Activated CD4-positive, alpha-beta T cell treated with anti-CD3 and anti-CD28 coated beads, Interleukin-2, amount 50 U/mL, for 4 hours (primary cell): ENCODE data around the gene HIC2.
"Not testable (repeated sequence)": the region's sequence is repeated elsewhere in the genome, so short reads cannot be mapped to it uniquely, and the experiment has no call there.

Experiments
- DNase-seq, 2 experiments: peaks; one replicate each; pipeline ENCODE4 v3.0.0-alpha.2; 2020

Gene HIC2

DNA sequence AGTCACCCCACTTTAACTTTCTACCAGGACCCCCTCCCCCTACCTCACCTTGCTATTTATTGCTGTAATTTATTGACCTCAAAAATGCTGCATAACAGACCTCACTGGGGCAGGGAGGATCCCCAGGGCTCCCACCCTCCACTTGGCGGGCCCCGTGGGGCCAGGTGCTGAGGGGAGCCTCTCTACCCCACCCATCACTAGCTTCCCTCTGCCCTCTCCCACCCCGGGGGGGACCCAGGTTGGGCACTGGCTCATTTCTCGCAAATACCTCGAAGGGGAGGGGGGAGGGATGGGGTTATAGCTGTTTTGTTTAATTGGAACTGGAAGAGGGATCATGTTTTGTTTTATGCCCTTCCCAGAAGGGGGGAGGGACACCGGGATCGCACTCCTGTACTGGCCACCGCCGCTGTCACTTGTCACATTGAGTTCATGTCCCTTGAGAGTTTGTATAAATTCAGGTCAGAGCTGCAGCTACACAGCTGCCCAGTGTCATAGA is 33.7 kb downstream of the HIC2 start:
- no peak for DNase-seq

DNA sequence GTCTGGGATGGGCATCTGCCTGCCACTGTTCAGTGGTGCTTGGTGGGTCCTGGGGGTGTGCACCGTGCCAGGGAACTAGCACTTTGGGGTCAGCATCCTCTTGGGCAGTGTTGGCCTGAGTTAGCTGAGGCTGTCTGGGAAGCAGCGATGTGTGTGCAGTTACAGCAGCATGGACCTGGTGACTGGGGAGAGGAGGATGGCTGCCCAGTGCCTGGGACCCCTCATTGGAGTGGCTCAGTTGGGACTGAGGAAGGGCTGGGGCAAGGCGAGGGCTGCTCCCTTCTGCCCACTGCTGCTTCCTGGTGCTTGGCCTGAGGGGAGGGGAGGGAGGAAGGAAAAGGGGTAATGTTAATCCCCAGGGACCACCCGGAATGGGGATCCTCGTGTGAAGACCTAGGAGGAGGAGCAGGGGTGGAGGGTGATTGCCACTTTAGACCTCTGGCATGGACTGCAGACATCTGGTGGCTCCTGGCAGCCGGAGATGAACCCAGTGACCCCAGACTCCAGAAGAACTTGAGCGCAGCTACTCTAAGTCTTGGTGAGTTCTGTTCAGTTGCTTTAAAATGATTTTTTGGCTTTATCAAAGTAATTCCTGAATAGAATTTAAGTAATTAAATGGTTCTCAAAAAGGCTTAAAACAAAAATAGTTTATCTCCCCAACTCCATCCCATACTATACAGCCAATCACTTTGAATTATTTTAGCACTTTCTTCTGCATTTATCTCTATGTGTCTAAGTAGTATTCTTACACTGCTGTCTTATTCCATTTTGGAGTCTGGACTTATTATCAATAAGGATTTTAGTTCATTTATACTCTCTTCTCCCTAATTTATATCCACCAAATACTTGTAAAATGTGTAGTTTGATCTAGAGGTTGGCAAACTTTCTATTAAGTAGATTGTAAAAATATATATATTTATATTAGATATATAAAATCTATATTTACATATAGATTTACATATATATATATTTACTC is 34.7 kb downstream of the HIC2 start:
- DNase-seq = no peak

DNA sequence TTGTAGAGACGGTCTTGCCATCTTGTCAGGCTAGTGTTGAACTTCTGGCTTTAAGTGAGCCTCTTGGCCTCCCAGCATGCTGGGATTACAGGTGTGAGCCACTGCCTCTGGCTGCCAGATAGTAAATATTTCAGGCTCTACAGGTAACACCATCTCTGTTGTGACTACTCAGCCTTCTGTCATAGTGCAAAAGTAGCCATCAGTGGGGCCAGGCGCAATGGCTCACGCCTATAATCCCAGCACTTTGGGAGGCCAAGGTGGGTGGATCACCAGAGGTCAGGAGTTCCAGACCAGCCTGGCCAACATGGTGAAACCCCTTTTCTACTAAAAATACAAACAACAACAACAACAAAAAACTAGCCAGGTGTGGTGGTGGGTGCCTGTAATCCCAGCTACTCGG is 35.5 kb downstream of the HIC2 start:
- not testable (repeated sequence) for DNase-seq

DNA sequence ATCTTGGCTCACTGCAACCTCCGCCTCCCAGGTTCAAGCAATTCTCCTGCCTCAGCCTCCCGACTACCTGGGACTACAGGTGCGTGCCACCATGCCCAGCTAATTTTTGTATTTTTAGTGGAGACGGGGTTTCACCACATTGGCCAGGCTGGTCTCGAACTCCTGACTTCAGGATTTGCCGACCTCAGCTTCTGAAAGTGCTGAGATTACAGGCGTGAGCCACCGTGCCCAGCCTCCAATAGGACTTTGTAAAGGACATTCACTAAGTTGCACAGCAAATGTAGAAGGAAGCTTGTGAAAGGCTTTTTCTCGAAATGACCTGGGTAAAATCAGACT is 37.8 kb downstream of the HIC2 start:
- not testable (repeated sequence) for DNase-seq

DNA sequence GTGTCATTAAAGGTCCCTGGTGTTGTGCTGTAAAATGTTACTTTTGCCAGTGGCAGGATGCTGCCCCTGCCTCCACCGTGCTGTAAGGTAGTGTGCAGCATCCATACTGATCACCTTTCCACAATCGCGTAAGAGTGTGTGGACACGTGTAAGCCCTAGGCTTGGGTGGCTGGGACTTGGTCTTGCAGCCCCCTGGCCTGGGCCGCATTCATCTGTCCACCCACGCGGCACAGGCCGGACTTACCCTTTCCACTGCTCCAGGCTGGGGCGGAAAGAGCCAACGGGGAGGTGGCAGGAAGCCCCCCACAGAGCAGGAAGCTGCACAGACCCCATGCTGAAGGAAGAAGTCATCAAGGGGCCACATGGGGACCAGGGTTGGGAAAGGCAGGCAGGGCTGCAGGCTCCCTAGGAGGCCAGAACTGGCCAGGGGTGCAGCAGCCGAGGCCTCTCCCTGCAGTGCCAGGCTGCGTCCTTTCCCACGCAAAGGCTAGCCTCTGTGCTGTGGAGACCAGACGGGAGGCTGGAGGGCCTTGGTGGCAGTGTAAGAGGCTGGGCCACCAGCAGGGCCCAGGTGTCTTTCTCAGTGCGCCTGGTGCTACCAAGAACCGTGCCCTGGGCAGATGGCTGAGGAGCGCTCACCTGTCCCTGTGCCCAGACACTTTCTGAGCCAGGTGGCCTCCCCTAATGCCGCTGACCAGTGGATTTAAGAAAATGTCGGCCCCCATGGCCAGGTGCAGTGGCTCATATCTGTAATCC is 38.3 kb downstream of the HIC2 start:
- DNase-seq = no peak

DNA sequence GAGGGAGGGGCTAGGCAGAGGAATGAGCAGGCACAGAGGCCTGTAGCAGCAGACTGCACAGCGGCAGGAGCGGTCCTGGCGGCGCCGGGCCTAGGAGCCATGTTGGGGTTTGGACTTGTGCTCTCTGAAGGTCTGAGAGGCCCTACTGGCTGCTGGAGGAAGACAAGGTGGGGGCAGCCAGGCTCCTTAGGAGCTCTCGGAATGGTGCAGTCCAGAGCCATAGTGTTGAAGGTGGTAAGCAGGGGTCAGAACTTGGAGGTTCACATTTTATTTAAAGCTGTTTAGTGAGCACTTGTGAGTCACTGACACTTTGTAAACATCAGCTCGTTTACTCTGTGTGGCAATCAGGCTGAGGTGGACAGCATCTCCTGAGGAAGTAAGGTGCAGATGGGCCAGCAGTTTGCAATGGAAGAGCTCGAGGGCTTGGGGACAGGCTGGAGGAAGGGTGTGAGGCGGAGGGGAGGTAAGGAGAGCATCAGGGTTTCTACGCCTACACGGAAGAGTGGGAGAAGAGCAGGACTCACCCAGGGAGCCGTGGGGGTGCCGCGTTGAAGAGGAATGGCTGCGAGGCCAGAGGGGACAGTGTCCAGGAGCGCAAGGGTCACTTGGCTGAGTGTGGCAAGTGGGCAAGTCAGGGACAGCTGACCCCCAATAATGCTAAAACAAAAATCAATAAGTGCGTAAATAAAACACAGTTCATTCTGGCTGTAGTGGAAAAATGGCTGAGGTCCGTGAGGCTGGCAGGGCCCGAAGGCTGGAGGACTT is 40.0 kb downstream of the HIC2 start:
- no peak for DNase-seq

DNA sequence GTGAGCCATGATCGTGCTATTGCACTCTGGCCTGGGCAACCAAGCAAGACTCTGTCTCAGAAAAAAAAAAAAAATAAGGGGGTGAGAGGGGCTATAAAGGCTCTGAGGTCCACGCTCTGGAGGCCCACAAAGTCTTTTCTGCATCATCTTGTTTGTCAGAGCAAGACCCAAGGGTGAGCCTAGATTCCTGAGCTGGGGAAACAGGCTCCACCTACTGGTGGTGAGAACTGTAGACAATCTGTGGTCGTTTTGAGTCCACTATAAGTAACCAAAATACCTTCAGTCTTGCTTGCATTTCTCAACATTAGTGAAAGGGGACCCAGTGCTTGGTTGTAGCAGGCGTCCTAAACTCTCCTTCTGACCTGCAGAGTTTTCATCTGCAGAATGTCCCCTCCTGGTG is 45.5 kb downstream of the HIC2 start:
- DNase-seq = not testable (repeated sequence)

DNA sequence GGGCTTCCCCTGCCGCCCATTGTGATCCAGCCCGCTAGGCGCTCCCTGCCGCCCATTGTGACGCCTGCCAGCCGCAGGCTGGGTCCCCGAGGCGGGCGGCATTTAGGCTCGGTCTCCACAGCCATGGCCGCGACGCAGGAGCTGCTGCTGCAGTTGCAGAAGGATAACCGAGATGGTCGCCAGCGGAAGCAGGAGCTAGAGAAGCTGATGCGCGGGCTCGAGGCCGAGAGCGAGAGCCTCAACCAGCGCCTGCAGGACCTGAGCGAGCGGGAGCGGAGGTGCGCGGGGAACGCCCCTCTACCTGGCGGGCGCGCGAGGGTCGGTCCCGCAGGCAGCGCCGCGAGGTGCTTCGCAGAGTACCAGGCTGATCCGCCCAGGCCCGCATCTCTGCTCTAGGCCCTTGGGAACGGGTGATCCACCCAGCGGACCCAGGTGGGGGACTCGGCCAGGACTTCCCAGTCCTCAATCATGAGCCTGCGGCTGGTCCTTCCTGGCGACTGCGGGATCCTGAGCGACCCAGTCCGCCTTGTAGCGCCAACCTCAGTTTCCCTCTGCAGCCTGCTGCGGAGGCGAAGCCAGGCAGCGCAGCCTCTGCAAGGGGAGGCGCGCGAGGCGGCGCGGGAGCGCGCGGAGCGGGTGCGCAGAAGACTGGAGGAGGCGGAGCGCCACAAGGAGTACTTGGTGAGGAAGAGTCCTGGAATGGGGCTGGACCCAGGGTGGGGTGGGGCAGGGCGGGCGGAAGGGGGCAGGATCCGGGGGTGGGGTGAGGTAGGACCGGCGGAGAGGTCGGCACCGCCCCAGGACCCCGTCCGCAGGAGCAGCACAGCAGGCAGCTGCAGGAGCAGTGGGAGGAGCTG is 50.4 kb downstream of the HIC2 start, which contains the start of gene TMEM191C:
Gene TMEM191C (plus strand): TSS at position 51 of the 857 bp plus-strand sequence. CDS start 73 bp downstream, at position 124.
- DNase-seq = not testable (repeated sequence)

DNA sequence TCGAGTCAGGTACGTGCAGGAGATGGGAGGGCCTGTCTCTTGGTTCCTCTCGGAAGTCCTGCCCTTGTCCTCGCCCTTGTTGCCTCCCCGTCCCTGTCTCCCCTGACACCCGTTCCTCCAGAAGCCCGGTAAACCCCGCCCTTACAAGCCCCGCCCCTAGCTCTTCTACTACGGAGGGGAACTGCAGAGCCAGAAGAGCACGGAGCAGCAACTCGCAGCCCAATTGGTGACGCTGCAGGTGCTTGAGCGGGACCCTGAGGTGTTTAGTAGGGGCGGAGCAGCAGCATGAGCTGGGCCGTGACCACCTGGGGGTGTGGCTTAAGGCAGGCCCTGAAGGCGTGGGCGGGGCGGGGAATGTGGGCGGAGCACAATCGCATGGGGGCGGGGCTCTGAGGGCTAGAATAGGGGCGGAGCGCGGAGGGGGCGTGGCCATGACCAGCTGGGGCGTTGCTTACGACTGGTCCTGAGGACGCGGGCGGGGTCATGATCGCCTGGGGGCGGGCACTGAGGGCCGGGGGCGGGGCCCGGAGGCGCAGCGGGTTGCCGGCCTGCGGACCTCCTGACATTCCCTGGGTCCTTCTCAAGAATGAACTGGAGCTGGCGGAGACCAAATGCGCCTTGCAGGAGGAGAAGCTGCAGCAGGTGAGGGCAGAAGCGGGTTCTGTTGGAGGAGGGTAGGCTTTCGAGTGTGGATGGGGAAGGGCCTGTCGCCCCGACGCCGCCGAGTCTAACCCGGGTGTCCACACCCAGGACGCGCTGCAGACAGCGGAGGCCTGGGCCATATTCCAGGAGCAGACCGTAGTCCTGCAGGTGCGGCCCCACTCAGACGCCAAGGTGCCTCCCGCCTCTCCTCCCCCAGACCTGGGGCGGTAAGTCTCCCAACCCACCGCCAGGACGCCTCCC is 51.3 kb downstream of the HIC2 start:
- DNase-seq = peak; percentile 91

DNA sequence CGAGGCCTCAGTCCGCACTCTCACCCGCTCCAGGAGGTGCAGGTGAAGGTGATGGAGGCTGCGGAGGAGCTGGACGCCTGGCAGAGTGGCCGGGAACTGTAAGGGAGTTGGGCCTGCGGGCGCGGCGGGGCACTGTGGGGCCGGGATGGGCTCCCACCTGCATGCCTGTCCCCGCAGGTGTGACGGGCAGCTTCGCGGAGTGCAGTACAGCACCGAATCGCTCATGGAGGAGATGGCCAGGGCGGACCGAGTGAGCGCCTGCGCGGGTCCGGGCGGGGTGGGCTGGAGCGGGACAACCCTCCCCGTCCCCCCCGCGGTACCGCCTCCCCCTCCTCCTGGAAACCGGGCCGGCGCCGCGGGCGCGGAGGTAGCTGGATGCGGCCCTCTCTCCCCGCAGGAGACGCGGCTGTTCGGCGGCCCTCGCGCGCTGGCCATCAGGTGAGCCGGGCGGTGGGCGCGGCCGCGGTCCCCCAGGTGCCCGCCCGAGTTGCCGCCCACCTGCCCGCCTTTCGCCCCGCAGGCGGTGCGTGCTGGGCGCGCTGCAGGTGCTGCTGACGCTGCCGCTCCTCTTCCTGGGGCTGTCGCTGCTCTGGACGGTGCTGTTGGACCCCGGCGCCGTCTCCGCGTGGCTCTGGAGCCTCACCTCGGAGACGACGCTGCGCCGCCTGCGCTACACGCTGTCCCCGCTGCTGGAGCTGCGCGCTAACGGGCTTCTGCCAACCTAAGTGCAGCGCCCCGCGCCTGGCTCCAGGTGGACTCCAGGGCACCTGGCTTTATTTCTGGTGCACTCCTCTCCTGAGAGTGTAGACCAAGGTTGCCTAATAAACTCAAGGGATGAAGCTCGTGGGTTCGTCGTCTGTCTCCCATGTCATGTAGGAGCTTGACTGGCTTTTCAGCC is 52.2 kb downstream of the HIC2 start:
- DNase-seq = not testable (repeated sequence)

DNA sequence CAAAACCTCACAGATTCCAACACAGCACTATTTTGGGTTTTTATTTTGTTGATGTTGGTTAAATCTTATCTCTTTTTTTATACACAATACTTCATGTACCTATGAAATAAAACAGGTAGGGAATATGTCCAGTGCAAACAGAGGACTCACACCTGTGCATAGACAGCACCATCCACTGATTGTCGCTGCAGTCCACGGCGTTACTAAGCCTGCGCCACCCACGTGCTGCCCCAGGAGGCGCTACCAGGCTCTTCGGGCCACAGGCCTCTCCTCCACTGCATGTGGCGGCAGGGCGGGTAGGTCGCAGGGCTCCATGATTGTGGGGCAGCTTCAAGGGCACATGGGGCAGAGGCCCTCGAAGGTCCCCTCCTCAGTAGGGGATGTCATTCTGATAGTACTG is 55.8 kb downstream of the HIC2 start:
- not testable (repeated sequence) for DNase-seq

DNA sequence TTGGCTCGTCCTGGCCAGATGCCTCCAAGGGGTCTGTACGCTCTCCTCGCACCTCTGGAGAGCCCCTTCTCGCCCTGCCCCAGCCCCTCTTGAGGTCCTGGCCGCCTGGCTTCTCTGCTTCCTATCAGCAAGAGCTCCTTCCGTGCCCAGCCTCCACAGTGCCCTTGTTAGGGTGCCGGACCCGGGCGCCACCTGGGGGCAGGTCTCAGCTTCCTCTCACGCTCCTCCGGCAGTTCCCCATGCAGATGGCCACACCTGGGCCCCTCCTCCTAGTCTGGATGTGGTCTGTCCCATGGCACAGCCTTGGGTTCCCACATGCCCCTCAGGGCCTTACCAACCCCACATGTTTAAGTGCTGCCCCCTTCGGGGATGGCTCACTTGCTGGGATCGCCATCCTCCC is 56.5 kb downstream of the HIC2 start:
- not testable (repeated sequence) for DNase-seq

DNA sequence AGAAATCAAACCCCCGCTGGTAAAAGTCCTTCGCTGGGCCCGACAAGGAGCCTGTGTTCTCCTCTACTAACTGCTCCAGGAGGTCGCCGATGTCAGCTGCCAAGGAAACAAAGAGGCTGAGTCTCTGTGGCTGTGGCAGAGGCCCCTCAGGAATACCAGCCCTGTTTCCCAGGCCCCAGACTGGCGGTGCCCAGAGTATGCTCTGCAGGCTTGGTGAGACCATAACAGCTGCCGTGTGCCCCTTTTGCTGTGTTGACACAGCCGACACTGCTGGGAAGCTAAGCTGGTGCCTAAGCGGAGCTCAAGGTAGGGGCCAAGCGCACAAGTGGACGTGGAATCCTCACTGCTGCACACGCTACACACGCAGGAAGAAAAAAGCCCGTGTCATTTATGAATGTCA is 66.9 kb downstream of the HIC2 start:
- not testable (repeated sequence) for DNase-seq

DNA sequence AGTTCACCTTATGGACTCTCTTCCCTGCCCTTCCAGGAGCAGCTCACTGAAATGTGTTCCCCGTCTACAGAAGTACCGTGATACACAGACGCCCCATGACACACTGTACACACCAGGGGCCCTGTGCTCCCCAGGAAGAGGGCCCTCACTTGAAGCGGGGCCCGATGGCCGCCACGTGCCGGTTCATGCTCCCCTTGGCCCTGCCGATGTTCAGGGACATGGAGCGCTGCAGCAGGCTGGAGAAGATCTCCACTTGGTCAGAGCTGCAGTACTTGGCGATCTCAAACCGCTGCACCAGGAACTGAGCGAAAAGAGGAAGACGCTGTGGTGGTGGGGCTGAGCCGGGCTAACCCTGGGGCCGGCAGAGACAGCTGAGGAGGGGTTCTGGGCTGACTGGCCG is 70.6 kb downstream of the HIC2 start:
- not testable (repeated sequence) for DNase-seq

DNA sequence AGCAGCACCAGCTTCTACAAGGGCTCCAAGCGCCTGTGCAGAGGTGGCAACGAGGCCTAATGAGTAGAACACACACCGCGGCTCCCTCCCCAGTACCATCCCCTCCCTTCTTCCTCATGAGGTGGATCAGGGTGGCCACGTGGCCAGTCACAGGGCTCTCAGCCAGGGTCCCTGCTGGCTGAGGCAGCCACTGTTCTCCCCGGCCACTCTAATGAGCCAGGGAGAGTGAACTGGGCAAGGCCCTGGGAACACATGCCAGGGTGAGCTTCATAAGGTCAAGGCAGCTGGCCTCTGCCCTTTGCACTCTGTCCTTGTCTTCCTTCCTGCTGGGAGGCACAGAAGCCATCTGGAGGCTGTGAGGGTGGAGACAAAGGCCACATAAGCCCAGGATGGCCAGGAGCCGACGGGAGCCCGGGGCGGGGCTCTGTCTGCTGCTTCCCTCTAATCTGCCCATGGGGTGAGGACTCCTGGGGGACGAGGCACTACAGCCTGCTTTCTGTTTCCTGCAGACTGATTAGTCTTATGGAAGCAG is 72.0 kb downstream of the HIC2 start:
- DNase-seq = not testable (repeated sequence)

DNA sequence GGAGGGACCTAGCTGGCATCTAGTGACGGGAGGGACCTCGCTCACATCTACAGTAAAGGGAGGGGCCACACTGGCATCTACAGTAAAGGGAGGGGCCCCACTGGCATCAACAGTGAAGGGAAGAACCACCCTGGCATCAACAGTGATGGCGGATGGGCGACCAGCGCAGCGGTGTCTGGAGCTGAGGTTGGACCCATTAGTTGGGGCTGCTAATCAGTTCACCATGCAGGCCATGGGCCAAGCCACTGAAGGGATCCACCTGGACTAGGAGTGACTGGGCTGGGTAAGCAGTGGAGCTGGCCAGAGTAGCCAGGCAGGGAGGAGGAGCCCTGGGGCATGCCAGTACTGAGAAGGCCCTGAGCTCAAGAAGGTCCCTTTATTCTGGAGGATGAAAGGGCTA is 73.4 kb downstream of the HIC2 start:
- not testable (repeated sequence) for DNase-seq

DNA sequence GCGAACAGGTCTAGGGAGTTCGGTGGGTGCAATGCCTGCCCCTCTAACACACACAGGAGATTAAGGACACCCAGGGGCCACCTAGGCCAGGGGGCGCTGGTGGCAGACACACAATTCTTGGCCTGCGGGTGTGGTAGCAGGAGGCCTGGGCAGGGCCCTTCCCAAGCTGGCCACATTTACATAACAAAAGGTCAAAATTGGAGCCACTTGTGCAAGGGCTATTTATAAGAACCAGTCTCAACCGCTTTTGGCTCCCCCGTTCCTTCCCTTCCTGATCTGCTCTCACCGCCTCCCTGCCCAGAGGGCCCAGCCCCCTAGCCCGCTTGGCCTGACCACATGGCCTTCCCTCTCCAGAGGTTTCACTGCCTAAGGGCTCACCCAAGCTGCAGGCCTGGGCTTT is 75.1 kb downstream of the HIC2 start:
- not testable (repeated sequence) for DNase-seq

DNA sequence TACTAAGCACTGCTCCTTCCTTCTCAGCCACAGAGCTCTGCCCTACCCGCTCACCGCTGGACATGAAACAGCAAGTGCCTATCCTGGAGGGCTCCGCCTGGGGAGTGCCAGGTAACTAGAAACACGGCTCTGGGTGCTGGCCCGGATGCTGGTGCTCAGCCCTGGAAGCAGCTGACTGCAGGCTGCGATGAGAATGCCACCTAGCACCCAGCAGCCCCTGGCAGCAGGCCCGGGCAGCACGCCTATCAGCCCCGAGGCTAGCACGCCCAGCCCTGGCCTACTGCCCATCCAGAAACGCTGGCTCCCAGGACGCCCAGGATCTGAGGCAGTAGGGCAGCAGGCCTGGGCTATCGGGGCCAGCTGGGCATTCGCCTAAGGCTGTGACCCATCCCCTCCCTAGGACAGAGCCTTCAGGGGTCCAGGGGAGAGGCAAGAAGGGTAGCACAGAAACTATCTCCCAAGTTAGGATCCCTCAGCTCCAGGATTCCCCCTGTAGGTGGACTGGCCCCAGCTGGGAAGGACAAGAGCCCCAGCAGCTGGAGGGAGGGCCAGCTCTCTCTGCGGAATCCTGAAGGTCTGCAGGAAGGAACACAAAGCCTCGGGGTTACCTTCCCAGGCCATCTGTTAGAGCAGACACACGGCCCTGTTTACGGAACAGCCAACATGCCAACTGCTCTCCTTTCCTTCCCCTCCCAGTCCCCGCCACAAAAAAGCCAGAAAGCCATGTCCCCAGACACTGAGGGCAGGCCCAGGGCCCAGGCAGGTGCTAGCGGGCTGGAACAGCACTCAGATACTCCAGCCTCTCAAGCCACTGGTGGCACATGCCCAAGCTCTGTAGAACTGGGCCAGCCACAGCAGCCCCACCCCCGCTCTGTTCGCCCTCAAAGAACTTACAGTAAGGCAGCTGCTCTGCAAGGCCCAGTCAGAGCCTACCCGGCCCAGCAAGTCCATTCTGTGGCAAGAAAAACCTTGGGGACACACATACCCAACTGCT is 76.9 kb downstream of the HIC2 start:
- not testable (repeated sequence) for DNase-seq
